Stimulated activated CD4-positive, alpha-beta T cell treated with anti-CD3 and anti-CD28 coated beads, Interleukin-15, amount 100 ng/mL, for 1 hour (primary cell): ENCODE measurements around the gene ARHGEF28.

Source experiments
- DNase-seq, 2 donors: peaks; one replicate each; pipeline ENCODE4 v3.0.0-alpha.2; 2020; ENCODE audit warnings: low read depth in 1 of 2, low spot score in 1 of 2

Gene ARHGEF28

GRCh38 chr5:73989956-73990355 lies 364.0 kb downstream of the ARHGEF28 start:
- no peak for DNase-seq
